NCI-H524 (cell line): ENCODE results near the gene UGT1A8.
A peak's percentile ranks its signal among the peaks of the same experiment; 100 is the strongest.
"Not testable (repeated sequence)": the region's sequence is repeated elsewhere in the genome, so short reads cannot be mapped to it uniquely, and the experiment has no call there.

Source experiments
- DNase-seq, 2 experiments: peaks; one replicate each; lab custom pipeline; 2025; lab: John Stamatoyannopoulos, UW

UGT1A8 gene

GRCh38 chr2:233617476-233617875, at the start of gene UGT1A8:
TSS of gene UGT1A8 (plus strand) at chr2:233617633. CDS start at chr2:233617708, 75 bp downstream.
- DNase-seq: not testable (repeated sequence)

DNA sequence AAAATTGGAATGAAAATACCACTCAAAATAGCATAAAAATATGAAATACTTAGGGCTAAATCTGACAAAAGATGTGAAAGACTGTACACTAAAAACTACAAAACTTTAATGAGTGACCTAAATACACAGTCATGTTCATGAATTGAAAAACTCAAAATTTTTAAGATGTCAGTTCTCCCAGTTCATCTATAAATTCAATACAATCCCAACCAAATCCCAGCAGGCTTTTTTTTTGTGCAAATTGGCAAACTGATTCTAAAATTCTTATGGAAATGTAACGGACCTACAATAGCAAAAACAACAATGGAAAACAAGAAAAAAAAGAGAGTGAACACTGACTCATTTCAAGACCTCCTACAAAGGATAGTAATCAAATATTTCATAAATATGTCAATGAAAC, 46.4 kb upstream of the UGT1A8 start:
- DNase-seq: no peak

- no peak for DNase-seq
Observed at GRCh38 chr2:233571462-233571861, 46.0 kb upstream of the UGT1A8 start.

DNA sequence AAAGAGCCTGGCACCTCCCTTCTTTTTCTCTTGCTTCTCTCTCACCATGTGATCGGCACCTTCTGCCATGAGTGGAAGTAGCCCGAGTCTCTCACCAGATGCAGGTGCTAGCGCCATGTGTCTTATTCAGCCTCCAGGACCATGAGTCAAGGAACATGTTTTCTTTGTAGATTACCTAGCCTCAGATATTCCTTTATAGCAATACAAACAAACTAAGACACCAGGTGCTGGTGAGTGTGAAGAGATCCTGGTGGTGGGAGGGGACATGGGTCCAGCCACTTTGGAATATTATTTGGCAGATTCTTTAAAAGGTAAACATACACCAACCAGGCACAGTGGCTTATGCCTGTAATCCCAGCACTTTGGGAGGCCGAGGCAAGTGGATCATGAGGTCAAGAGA, 45.0 kb upstream of the UGT1A8 start:
- DNase-seq: no peak

DNA sequence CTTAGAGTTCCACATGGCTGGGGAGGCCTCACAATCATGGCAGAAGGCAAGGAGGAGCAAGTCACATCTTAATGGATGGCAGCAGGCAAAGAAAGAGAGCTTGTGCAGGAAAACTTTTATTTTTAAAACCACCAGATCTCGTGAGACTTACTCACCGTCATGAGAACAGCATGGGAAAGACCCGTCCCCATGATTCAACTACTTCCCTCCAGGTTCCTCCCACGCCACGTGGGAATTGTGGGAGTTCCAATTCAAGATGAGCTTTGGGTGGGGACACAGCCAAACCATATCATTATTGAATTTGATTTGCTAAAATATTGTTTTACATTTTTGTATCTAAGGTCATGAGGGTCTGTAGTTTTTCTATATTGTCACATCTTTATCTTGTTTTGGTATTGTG, 40.1 kb upstream of the UGT1A8 start:
- DNase-seq: not testable (repeated sequence)

GRCh38 chr2:233583217-233583965, 34.0 kb upstream of the UGT1A8 start:
- not testable (repeated sequence) for DNase-seq

DNA sequence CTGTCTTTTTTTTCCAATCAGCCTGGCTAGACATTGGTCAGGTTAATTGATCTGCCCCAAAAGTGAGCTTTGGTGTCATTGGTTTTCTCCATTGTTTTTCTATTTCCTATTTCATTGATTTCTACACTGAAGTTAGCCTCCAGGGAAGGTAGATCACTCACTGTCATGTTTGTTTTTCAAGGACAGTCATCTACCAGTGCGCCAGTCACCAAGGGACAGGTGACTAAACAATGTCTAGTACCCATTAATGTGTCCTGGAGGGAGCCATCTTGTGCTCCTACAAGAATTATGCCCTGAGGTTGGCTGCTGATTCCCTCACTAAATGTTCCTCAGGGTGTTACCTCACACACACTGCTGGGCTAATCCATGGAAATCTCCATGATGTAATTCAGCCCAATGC, 33.2 kb upstream of the UGT1A8 start:
- DNase-seq: no peak

- DNase-seq: no peak
Observed at GRCh38 chr2:233588400-233588799, 29.0 kb upstream of the UGT1A8 start.

DNA sequence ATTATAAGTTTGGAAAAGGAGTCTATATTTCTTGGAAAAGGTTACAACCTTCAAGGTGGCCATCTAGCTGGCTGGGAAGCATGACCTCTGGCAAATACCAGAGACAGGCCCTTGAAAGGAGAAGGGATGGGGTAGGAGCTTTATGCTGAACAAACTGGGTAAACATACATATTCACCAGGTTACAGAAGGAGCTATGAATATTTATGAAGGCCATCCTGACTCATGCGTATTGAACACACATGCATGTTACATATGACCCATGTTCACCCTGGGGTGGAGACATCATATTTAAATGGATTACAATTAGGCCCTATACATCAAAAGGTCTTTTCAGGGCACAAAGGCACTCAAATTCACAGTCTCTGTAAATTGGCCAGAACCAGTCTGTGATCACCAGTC, 24.7 kb upstream of the UGT1A8 start:
- not testable (repeated sequence) for DNase-seq

- no peak for DNase-seq
Observed at GRCh38 chr2:233593201-233593600, 24.2 kb upstream of the UGT1A8 start.

GRCh38 chr2:233597522-233597921, 19.9 kb upstream of the UGT1A8 start:
- DNase-seq: no peak

GRCh38 chr2:233598952-233599351, 18.5 kb upstream of the UGT1A8 start:
- no peak for DNase-seq

DNA sequence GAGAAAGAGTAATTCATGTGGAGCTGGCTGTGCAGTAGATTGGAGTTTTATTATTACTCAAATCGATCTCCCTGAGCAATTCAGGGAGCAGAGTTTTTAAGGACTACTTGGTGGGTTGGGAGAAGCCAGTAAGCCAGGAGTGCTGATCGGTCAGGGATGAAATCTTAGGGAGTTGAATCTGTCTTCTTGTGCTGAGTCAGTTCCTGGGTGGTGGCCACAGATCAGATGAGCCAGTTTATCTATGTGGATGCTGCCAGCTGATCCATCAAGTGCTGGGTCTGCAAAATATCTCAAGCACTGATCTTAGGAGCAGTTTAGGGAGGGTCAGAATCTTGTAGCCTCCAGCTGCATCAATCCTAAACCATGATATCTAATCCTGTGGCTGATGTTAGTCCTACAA, 17.0 kb upstream of the UGT1A8 start:
- DNase-seq: no peak

- no peak for DNase-seq
Observed at GRCh38 chr2:233602076-233602475, 15.4 kb upstream of the UGT1A8 start.

DNA sequence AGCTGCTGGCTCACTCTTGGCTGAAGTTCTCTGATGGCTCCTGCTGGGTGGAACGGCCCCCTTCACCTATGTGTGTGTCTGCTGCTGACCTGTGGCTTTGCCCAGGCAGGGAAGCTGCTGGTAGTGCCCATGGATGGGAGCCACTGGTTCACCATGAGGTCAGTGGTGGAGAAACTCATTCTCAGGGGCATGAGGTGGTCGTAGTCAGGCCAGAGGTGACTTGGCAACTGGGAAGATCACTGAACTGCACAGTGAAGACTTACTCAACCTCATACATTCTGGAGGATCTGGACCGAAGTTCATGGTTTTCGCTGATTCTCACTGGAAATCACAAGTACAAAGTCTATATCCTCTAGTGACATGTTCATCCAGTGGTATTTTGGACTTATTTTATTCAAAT, 13.9 kb upstream of the UGT1A8 start:
- no peak for DNase-seq

GRCh38 chr2:233604826-233605225, 12.6 kb upstream of the UGT1A8 start:
- no peak for DNase-seq

- no peak for DNase-seq
Observed at GRCh38 chr2:233605680-233606079, 11.8 kb upstream of the UGT1A8 start.

GRCh38 chr2:233611284-233611683, 6.1 kb upstream of the UGT1A8 start:
- no peak for DNase-seq

DNA sequence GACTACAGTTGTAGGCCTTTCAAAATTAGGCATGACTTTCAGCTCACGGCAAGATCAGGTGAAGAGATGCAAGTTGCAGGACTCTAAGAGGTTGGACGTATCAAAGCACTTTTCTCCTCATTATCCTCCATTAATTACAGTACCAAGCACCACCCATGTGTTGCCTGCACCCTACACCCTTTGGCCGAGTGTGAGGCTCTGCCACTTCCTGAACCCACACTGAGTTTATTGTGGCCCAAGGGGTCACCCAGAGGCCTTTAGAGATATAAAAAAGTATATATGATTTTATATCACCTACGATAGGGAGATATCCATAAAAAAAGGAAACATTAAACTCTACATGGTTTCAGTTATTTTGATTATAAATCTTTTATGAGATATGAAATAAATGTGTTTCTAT, 2.8 kb downstream of the UGT1A8 start:
- DNase-seq: peak in 1 of 2 experiments; percentile 1

- DNase-seq: not testable (repeated sequence)
Observed at GRCh38 chr2:233621863-233622262, 4.4 kb downstream of the UGT1A8 start.

DNA sequence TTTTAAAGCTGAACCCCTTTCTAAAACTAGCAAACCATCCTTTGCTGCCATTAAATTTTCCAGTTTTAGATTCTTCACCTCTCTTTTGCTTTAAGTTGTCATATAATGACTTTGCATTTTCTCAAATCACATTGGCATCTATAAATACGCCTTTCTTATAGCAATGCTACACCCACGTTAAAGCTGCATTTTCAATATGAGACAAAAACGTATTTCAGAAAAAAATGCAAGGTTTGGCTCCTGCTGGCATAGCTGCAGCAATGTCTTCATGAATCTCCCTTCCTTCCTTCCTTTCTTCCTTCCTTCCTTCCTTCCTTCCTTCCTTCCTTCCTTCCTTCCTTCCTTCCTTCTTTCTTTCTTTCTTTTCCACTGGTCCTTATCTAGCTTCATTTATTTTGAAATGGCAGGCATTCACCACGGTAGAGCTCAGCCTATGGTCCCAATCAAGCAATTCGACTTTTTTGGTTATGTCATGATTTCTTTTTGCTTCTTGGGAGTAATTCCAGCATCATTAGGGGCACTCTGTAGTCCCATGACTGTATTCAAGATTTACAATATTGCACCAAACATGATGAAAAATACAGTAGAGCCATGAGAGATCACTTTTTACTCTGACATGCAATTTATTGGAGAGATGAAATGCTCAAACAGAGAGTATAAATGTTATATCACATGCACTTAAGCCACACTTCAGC, 10.0 kb downstream of the UGT1A8 start:
- DNase-seq: no peak

- DNase-seq: not testable (repeated sequence)
Observed at GRCh38 chr2:233636306-233636705, 18.9 kb downstream of the UGT1A8 start, which contains the start of gene UGT1A10. TSS of gene UGT1A10 (plus strand) at chr2:233636448. CDS start at chr2:233636523, 75 bp downstream.

- peak in 1 of 2 experiments; percentile 43 for DNase-seq
Observed at GRCh38 chr2:233638836-233639235, 21.4 kb downstream of the UGT1A8 start.
